Stimulated activated CD8-positive, alpha-beta memory T cell treated with anti-CD3 and anti-CD28 coated beads, Interleukin-4, amount 100 ng/mL, for 1 hour (primary cell): ENCODE data around the gene SLC29A1.
A peak's percentile ranks its signal among the peaks of the same experiment; 100 is the strongest.

Experiments
- DNase-seq, 2 donors: peaks; one replicate each; pipeline ENCODE4 v3.0.0-alpha.2; 2020; ENCODE audit warnings: low read depth in 2 of 2, low spot score in 1 of 2

SLC29A1 gene

GRCh38 chr6:44253307-44254101, 30.1 kb downstream of the SLC29A1 start:
- no peak for DNase-seq

DNA sequence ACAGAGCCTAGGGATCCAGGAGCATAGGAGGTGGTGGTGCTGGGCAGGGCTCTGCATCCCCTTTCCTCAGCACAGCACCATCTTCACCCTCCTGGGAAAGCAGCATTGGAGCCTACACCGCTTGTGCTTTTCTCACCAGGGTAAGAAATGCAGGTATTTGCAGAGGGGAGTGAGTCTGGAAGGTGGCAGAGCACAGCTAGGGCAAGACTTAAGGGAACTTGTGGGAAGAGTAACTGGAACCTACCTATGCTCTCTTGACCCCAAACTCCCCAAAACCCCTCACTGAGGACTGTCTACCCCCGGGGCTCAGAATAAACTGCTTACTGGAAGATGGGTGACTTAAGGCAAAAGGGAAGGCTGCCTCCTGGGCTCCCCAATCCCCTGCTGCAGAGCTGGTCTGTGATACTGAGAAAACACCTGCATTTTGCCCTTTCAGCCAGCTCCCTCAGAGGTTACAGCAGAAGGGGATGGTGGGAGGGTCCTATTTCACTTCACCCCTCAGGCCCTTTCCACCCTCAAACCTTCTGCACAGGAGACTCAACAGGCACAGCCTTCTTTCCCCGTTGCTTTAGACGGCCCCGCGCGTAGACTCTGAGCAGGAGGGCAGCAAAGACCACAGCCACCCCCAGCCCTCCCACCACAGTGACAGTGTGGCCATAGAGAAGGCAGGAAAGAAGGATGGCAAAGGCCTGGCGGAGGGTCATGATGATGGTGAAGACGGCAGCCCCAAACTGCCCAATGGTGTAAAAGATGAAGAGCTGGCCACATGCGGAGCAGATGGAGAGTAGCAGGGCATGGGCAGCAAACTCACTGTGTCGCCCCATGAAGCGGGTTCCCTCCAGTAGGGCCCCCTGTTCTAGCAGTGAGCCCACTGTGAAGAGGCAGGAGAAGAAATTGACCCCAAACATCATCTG, 31.1 kb downstream of the SLC29A1 start:
- DNase-seq: no peak

DNA sequence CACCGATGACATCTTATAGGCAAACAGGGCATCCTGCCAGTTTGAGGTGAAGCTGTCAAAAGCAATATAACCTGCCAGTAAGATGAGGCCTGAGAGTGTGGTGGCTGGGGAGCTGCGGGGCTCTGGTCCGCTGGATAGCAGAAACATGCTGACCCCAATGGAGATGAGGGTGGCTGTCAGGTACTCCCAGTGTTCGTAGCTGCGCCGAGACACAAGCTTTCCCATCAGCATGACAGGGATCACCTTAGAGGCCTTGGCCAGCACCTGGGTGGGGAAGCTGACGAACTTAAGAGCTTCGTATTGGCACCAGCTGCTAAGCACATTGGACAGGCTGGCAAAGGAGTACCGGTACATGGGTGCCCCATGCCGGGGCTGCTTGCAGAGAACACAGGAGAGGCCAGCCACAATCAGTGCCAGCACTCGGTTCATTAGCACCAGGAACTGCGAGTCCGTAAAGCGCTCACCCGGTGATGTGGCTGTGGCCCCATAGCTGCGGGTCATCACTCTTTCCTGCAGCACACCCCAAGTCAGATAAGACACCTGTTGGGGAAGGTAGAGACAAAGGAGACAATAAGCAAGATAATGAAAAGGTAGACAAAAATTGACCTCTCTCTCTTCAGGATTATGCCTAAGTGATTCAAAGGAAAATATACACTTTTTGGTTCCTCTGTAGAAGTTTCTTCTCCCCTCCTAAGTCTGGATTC, 31.9 kb downstream of the SLC29A1 start:
- DNase-seq: no peak

DNA sequence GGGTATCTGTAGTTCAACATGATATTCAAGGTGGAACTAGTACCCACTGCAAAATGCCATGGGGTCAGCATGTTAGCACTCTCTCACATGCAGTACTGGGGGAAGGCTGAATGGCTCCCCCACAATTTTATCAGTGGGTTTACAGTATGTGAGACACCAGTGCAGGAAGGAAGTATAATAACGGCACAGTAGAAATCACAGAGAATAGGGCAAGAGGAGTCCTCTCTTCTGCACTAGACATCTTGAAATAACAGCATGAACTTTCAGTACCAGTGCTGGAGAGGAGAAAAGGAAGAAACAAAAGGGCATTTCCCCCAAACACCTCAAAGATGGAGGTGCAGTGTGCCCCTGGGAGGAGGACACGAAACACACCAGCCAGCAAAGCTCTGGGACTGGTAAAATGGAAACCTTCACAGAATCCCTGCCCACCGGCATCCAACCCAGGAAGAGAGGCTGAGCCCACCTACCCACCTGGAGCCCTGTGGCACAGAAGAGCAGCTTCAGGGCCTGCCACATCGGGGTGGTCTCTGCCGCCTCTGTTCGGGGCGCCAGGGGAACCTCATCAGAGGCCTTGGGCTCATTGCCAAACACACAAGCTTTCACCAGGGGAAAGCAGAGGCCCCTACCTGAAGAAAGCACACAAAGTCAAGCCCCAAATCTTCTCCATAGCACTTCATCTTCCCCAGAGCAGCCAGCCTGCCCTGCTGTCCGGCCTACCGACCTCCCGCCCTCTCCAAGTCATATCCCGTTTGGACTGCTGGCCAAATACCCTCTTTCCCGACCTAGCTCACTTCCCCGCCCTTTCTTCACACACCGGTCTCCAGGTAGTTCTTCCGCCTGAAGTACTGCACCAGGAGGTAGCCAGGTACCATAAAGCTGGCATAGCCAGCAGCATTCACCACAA, 32.7 kb downstream of the SLC29A1 start:
- DNase-seq: no peak

DNA sequence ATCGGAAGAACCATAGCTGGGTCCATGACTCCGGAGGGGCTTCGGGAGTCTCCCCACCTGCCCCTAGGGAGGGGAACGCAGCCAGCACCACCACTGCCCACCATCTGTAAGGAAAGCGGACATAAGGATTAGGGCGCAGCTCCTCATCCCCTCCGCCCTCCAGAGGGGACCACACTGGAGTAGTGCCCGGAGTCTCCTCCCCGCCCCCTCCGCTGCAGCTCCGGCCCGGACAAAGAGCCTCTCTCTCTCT, 33.3 kb downstream of the SLC29A1 start:
- DNase-seq: no peak

DNA sequence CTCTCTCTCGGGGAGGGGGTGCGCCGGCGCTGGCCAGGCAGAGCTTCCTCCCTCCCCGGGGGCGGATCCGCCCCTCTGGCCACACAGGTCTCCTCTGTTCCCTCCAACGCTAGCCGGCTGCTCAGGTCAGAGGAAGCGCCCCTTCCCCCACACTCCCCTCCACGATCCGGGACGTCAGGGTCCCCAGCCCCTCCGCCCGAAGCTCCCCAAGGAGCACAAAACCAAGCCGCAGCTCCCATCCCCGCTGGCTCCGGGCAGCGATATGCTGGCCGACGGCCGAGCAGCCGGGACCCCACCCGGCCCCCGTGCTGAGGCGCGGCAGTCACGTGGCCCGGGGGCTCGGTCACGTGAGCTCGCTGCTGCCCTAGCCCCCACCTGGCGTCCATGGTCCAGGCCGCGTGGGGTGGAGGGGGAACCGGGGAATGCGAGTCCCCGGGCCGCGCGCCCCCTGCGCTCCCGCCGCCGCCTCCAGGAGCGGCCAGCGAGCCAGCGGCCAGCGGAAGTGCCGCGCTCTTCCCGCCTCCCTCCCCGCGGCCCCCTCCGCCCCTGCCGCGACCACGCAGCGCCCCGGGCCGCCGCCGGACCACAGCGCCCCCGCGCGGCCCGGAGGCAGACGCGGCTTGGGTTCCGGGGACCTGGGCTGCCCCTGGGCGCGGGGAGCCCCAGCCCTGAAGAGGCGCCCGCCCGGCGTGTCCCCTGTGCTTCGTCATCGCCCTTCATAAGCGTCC, 33.8 kb downstream of the SLC29A1 start, which contains the start of gene SLC35B2:
Gene SLC35B2 (minus strand): TSS at position 504 of the 728 bp plus-strand sequence. CDS start 118 bp downstream, at position 386.
- DNase-seq: peak in 1 of 2 donors; percentile 42

GRCh38 chr6:44257753-44258324, 34.4 kb downstream of the SLC29A1 start:
- no peak for DNase-seq

DNA sequence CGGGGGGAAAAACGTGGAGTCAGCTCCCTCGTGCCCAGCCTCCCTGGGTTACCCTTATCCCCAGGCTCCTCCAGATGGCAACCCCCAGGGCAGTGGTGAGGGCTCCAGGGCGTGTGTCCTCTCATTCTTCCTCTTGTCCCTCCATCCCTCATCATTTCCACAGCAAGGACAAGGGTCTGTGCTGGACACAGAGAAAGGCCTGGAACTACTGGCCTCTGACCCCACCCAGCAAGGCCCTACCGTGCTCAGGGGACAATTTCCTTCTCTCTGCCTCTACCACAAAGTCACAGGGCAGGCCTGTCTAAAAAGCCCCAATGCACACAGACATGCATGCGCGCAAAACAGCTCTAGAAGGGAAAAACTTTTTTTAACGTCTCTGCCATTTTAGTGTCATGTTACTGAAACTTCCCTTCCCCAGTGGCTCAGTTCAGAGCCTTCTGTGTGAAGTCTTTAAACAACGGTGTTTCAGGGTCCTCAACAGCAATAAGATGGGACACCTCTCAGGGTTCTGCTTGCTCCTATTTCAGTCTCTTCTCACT, 35.0 kb downstream of the SLC29A1 start:
- no peak for DNase-seq

DNA sequence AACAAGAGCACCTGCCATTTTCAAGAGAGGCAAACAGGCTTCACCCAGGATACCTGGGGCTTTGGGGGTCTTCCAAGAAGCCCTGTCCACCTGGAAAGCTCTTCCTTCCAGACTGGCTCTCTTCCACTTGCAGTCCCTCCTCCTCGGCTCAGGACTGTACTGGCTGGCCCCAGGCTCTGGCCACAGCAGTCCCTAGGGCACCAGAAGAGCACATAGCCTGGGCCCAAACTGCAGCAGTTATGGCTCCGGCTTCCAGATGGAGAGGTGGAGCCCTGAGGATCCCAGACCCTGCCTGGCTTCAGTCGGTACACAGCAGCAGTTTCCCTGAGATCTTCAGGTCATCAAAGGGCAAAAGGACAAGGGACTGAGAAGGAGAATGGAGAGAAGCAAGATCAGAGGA, 35.5 kb downstream of the SLC29A1 start:
- DNase-seq: no peak

GRCh38 chr6:44260011-44260410, 36.6 kb downstream of the SLC29A1 start:
- DNase-seq: no peak

DNA sequence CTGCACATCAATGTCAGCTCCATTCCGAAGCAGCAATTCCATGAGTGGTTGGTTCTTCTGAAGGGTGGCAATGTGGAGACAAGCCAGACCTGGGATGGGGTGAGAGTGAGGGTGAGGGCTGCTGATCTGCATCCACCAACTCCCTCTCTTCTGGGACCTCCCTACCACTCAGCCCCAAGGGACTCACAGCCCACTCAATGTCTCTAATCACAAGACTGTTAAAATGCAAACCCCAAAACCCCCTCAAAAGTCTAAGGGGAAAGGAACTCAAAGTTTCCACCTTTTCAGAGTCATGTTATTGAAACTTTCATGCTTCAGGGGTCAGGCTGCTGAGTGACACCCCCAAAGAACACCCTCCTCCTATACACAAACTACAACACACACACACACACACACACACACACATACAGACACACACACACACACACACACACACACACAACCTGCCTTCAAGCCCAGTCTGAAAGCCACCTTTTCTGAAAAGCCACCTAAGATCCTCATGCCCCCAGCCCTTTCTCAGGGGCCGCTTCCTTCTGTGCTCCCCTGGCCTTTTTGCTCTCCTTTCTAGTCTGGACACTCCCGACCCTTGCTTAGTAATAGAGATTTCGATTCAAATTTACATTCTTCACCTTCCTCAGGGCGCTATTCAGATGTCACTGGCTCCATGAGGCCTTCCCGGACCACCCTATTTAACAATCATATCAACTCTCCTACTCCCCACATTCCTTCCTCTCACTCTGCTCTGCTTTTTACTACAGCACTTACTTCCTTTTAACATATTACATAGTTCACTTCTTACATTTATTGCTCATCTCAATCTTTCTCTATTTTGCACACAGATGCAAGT, 37.3 kb downstream of the SLC29A1 start:
- no peak for DNase-seq

GRCh38 chr6:44261581-44261980, 38.2 kb downstream of the SLC29A1 start:
- DNase-seq: no peak

DNA sequence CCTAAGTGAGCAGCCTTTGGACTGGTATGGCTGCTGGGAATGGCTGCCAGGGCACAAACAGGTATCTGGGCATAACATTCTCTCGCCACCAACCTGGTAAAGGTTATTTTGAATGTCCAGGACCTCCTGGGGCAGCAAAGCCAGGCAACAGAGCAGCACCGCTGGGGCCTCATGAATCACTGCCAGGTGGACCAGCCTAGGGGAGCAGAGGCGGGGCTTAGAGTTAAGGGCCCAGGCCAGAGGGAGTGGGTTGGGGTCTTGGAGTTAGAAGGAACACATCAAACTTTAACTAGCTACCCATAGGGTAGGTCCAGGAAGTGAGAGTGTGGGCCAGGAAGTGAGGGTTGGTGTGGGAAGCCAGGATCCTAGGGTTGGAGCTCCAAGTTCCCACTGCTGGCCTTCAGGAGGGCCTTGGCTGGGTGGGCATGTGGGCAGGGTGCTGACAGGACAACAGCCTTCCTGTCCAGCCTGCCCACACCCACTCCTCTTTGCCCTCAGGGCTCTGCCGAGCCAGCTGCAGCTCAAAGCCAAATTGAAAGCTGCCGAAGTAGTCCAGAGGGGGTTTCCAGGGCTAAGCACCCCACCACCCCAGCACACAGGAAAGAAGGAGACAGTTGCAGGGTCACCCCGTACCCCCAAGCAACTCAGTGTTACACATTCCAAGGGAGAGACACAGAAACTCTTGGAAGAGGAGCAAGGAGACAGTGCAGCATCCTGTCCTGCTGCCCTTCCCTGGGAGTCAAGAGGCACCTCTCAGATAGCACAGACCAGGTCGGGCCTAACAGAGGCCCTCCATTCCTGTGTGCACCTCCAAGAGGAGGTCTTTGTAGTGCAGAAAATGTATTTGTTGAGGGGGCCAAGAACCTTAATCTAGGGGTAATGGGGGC, 39.3 kb downstream of the SLC29A1 start:
- DNase-seq: no peak

DNA sequence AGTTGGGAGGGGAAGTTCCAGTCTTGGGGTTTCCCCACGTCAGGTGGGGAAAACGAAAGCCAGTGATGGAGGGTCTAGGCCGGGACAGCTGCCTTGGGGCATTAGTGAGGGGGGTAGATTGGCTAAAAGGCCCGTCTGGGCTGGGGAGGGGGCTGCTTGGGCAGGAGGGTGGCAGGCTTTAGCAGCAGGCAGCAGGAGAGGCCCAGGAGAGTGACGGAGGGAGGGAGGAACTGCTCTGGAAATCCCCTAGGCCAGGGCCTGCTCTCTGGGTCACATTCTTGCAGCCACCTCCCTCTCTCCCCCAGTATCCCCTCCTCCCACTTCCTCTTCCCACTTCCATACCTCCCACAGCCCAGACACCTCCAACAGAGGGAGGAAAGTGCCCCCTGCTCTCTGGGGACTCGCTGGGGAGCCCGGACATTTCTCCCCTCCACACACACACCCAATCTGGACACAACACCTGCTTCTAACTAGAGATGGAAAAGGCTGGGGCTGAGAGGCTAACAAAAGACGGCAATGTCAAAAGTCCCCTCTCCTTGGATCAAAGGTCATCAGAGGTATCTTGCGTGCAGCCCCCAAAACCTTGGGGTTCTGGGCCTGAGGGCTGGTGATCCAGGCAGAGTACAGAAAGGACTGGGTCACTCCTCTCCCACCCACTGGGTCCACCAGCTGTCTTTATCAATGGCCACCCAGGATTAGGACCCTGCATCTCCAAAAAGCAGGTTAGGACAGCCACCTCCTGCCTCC, 40.1 kb downstream of the SLC29A1 start:
- no peak for DNase-seq

DNA sequence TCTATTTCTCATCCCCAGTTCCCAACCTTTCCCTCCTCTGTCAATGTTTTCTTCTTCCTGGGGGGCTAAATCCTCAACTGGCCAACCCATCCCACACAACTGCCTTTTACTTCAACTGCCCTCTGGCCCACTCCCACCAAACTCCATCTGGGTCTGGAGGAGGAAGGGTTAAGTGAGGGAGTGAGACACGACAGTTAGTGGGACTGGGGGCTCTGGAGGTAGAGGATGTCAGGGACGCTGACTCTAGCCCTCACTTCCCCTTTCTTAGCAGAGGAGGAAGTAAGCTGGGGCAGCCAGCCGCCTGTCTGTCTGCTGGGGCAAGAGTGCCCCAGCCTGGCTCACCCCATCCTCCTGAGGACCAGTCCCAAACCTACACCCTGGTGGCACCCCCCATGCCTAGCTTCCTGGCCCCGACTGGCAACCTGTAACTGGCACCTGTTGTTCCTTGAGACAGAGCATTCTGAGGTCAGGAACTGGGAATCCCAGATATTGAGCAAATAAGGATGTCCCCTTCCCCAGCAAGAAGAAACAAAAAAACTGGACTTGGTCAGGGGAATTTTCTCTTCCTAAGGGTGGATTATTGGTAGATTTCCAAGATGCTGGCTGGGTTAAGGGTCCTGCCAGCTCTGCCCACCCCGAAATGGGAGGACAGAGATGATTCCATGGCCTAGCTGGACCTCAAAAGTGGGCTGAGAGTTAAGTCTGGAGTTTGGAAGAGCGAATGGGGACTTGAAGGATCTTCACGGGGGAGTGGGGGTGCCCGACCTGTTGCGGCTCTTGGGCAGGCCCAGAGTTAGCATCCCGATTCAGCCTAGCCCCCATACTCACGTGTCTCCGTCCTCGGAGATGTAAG, 41.0 kb downstream of the SLC29A1 start:
- no peak for DNase-seq
